ENCODE measurements around the gene PIGQ. TPM values are rescaled to one million over a fixed set of nuclear protein-coding genes. Genes with fewer than 3 reads are reported as not detected.

PIGQ gene
- total RNA-seq, 4 donors from 2014 or later: 37.4 to 115 (median 56.0) TPM

GRCh38 chr16:537415-538335 lies 32.1 kb upstream of the PIGQ start:
- Histone ChIP-seq H3K4me3 (no peak overlapping the region), H3K4me1 (peaks cover 5 to 32% (median 27%) of the 10 kb centered on the region in 4 donors), H3K9me3 (no peaks in the 10 kb centered on the region), H3K27ac (no peak overlapping the region), H3K27me3 (no peaks in the 10 kb centered on the region), H3K36me3 (no peaks in the 10 kb centered on the region)
- intact Hi-C loops (cut with DNase I; ENCODE audit: low total_unique reads) (no loop called here), in situ Hi-C loops (cut with MboI; ENCODE audit: low pct_ligation_motif_present in 1 of 4, low pct_unique_long_range_greater_than_20kb in 1 of 4, low sequenced_read_pairs in 3 of 4) (no loop called here)
- TF ChIP-seq EP300 (IDR thresholded peaks at IDR 0.05; ENCODE audit: low read depth): no peak
- no peak for TF ChIP-seq CTCF (IDR thresholded peaks at IDR 0.05)
- no peak for TF ChIP-seq POLR2A (IDR thresholded peaks at IDR 0.05)
- TF ChIP-seq POLR2AphosphoS5 (IDR thresholded peaks at IDR 0.05): no peak
- DNase-seq: no peak
- 95 to 97% methylated on average over 22 to 56 of the region's 60 CpGs for WGBS, 2 donors (ENCODE audit: low coverage in 1 of 2)

- DNase-seq: no peak
- 94% methylated on average over 28 of the region's 34 CpGs; no CpG with 5 or more reads in 1 of the 2 donors for WGBS, 2 donors (ENCODE audit: low coverage in 1 of 2)
- intact Hi-C loops (cut with DNase I; ENCODE audit: low total_unique reads) (loop anchor here (1.0 kb wide), 1 partner anchor 66 kb away; no protein-coding TSS in a partner anchor), in situ Hi-C loops (cut with MboI; ENCODE audit: low pct_ligation_motif_present in 1 of 4, low pct_unique_long_range_greater_than_20kb in 1 of 4, low sequenced_read_pairs in 3 of 4) (no loop called here)
- Histone ChIP-seq H3K4me1 (peaks cover 0 to 12% (median 7%) of the 10 kb centered on the region in 4 donors), H3K36me3 (no peaks in the 10 kb centered on the region), H3K27me3 (no peaks in the 10 kb centered on the region), H3K27ac (no peak overlapping the region), H3K4me3 (no peak overlapping the region), H3K9me3 (no peaks in the 10 kb centered on the region)
- no peak for TF ChIP-seq POLR2A (IDR thresholded peaks at IDR 0.05)
- no peak for TF ChIP-seq CTCF (IDR thresholded peaks at IDR 0.05)
These were observed 29.8 kb upstream of the PIGQ start for GRCh38 chr16:539901-540530.

DNA sequence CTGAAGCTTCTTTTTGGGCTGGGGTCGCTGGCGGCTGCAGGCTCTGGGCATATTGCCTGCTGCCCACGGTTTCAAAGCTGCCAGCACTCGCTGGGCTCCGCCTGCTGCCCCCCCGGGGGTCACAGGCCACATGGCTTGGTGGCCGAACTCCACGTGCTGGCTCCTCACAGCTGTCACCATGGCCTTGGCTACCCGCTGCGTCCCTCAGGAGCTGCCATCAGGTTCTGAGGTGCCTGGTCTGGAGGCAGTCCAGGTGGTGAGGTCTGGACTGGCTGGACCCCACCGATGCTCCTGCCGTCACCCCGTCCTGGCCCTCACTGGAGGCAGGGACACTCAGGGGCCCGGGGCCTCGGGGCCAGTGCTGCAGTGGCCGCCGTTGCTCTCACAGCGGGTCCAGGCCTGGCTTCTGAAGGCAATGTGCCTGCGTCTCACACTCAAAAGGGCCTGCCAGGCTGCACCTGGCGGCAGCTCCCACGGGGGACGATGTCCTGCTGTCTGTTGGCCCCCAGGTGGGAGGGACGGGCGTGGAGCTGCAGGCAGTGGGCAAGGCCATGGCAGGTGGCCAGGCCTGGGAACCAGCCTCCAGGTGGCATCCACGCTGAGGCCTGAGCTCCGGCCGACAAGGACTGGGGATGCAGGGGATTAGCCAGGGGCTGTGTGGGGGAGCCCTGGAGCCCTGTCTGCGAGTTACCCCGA lies 29.0 kb upstream of the PIGQ start:
- Histone ChIP-seq H3K36me3 (no peaks in the 10 kb centered on the region), H3K4me3 (no peak overlapping the region), H3K9me3 (no peaks in the 10 kb centered on the region), H3K4me1 (peaks cover 0 to 4% (median 2%) of the 10 kb centered on the region in 4 donors), H3K27me3 (no peaks in the 10 kb centered on the region), H3K27ac (no peak overlapping the region)
- no peak for DNase-seq
- TF ChIP-seq POLR2A (IDR thresholded peaks at IDR 0.05) (no peak), EP300 (IDR thresholded peaks at IDR 0.05; ENCODE audit: low read depth) (no peak)
- in situ Hi-C loops (cut with MboI; ENCODE audit: low pct_ligation_motif_present in 1 of 4, low pct_unique_long_range_greater_than_20kb in 1 of 4, low sequenced_read_pairs in 3 of 4): no loop called here
- intact Hi-C loops (cut with DNase I; ENCODE audit: low total_unique reads): no loop called here
- WGBS, 2 donors (ENCODE audit: low coverage in 1 of 2): 87% methylated on average over 29 of the region's 29 CpGs; no CpG with 5 or more reads in 1 of the 2 donors

- Histone ChIP-seq H3K27me3 (no peaks in the 10 kb centered on the region), H3K36me3 (peaks cover 0 to under 1% (median 0%) of the 10 kb centered on the region in 4 donors), H3K4me3 (no peak overlapping the region), H3K27ac (no peak overlapping the region), H3K4me1 (peaks cover 0 to 6% (median 0%) of the 10 kb centered on the region in 4 donors), H3K9me3 (no peaks in the 10 kb centered on the region)
- in situ Hi-C loops (cut with MboI; ENCODE audit: low pct_ligation_motif_present in 1 of 4, low pct_unique_long_range_greater_than_20kb in 1 of 4, low sequenced_read_pairs in 3 of 4): no loop called here
- WGBS, 2 donors (ENCODE audit: low coverage in 1 of 2): 89% methylated on average over 51 of the region's 51 CpGs; no CpG with 5 or more reads in 1 of the 2 donors
- DNase-seq: no peak
- intact Hi-C loops (cut with DNase I; ENCODE audit: low total_unique reads): no loop called here
- TF ChIP-seq CTCF (IDR thresholded peaks at IDR 0.05) (no peak), POLR2A (IDR thresholded peaks at IDR 0.05) (no peak), POLR2AphosphoS5 (IDR thresholded peaks at IDR 0.05) (no peak), EP300 (IDR thresholded peaks at IDR 0.05; ENCODE audit: low read depth) (no peak)
These were observed 26.2 kb upstream of the PIGQ start for GRCh38 chr16:543301-544164.

All from transverse colon (tissue), 4 donors.